Breast epithelium (tissue), 3 donors: ENCODE results near the gene GPR63.

Source experiments
- CTCF ChIP-seq, 3 donors: fragments of 450-650 bp; IDR thresholded peaks; one replicate each; pipeline ENCODE4 v1.5.1; 2016 to 2017; ENCODE audit warnings: antibody characterized with exemption in 3 of 3, mild to moderate bottlenecking in 3 of 3, moderate library complexity in 3 of 3
- POLR2A ChIP-seq: fragments of 450-650 bp; IDR thresholded peaks from one replicate; pipeline ENCODE4 v1.6.1; 2016; ENCODE audit warnings: antibody characterized with exemption, mild to moderate bottlenecking, moderate library complexity
- POLR2AphosphoS5 ChIP-seq, 3 donors: sonication (generic); formaldehyde crosslinking; IDR thresholded peaks; one replicate each; pipeline ENCODE4 v1.6.1; 2017; ENCODE audit warnings: antibody characterized with exemption in 3 of 3

DNA sequence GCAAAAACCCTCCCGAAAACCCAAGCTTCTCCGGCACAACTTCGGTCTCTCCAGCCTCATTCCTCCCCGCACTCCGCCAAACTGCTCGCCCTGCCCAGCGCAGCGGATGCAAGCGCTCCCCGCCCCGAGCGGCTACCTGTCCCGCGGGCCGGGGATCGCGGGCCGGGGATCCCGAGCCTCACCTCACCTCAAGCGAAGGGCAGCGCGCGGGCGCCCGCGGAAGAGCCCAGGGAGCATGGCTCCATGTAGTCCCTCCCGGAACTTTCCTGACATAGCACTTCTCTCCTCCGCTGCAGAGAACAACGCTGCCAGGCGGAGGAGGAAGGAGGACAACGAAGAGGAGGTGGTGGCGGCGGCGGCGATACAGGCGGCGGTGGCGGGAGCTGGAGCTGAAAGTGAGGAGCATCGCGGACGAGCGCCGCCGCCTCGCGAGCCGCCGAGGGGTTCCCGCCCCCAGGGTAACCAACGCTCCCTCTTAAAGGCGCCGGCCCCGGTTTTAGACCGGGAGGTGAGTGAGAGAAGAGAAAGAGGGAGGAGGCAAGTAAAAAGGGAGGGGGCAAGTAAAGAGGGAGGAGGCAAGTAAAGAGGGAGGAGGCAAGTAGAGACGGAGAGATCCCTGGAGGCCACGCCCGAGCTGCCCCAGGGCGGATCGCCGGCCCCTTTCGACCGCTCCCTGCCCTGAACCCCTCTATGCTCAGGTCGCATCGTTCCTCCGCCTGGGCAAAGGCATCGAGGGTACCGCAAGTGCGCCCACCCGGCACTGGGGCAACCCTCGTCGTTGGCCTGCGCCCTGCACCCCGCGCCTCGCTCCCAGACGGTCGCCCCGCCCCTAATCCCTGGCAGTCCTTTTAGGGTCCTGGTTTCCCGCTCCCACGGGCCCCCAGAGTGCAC, at the start of gene GPR63:
- TF ChIP-seq POLR2A (no peak), CTCF (IDR thresholded peaks at IDR 0.05) (no peak), POLR2AphosphoS5 (IDR thresholded peaks at IDR 0.05) (no peak)
